Astrocyte (in vitro differentiated cells and primary cell): ENCODE data around the gene CMTM8. TPM values are rescaled to one million over a fixed set of nuclear protein-coding genes. Genes with fewer than 3 reads are reported as not detected.

ENCODE experiments used
- DNase-seq: peaks from one replicate; pipeline ENCODE4 v3.0.0-alpha.2; 2010; ENCODE audit warnings: low read depth
- FAIRE-seq: peaks from 2 replicates; lab custom pipeline; 2011; peaks lifted over from hg19 to GRCh38; lab: Jason Lieb, UNC
- H2AFZ ChIP-seq: 2 replicates; pipeline ENCODE4 v1.6.0; 2012; ENCODE audit warnings: low read depth, low read length, inconsistent platforms
- H3K27ac ChIP-seq: 2 replicates; pipeline ENCODE4 v1.5.1; 2011; ENCODE audit warnings: low read depth, low read length, inconsistent platforms
- H3K27me3 ChIP-seq: 2 replicates; pipeline ENCODE4 v1.6.0; 2011; ENCODE audit warnings: low read length, inconsistent platforms; ENCODE audit not compliant: insufficient read depth
- H3K36me3 ChIP-seq: 2 replicates; pipeline ENCODE4 v1.5.1; 2011; ENCODE audit warnings: low read length, inconsistent platforms; ENCODE audit not compliant: insufficient read depth
- H3K4me1 ChIP-seq: 2 replicates; pipeline ENCODE4 v1.5.1; 2011; ENCODE audit warnings: low read length, inconsistent platforms; ENCODE audit not compliant: insufficient read depth
- H3K4me2 ChIP-seq: 2 replicates; pipeline ENCODE4 v1.6.0; 2012; ENCODE audit warnings: low read length, inconsistent platforms
- H3K4me3 ChIP-seq: 2 replicates; pipeline ENCODE4 v1.5.1; 2011; ENCODE audit warnings: low read depth, mild to moderate bottlenecking, low read length, inconsistent platforms; ENCODE audit not compliant: insufficient read depth
- H3K79me2 ChIP-seq: 2 replicates; pipeline ENCODE4 v1.6.0; 2012; ENCODE audit warnings: mild to moderate bottlenecking, low read length, inconsistent platforms; ENCODE audit not compliant: insufficient read depth
- H3K9ac ChIP-seq: 2 replicates; pipeline ENCODE4 v1.6.0; 2012; ENCODE audit warnings: mild to moderate bottlenecking, low read length, inconsistent platforms
- H3K9me3 ChIP-seq: 2 replicates; pipeline ENCODE4 v1.5.1; 2012; ENCODE audit warnings: low read depth, mild to moderate bottlenecking, low read length, inconsistent platforms; ENCODE audit not compliant: insufficient read depth
- H4K20me1 ChIP-seq: 2 replicates; pipeline ENCODE4 v1.6.0; 2012; ENCODE audit warnings: low read length, inconsistent platforms; ENCODE audit not compliant: insufficient read depth
- H3K27ac Mint-ChIP-seq: one replicate; pipeline ENCODE4 v1.8.0; 2021; ENCODE audit warnings: mild to moderate bottlenecking, mixed read lengths; ENCODE audit not compliant: unreplicated experiment
- H3K27me3 Mint-ChIP-seq: one replicate; pipeline ENCODE4 v1.8.0; 2021; ENCODE audit warnings: low read depth, mixed read lengths; ENCODE audit not compliant: unreplicated experiment
- H3K36me3 Mint-ChIP-seq: one replicate; pipeline ENCODE4 v1.8.0; 2021; ENCODE audit warnings: low read depth, mixed read lengths; ENCODE audit not compliant: unreplicated experiment
- H3K4me1 Mint-ChIP-seq: one replicate; pipeline ENCODE4 v1.8.0; 2021; ENCODE audit warnings: low read depth, mixed read lengths; ENCODE audit not compliant: unreplicated experiment
- H3K4me3 Mint-ChIP-seq: one replicate; pipeline ENCODE4 v1.8.0; 2021; ENCODE audit warnings: mild to moderate bottlenecking, moderate library complexity, mixed read lengths; ENCODE audit not compliant: unreplicated experiment
- H3K9me3 Mint-ChIP-seq: one replicate; pipeline ENCODE4 v1.8.0; 2021; ENCODE audit warnings: mild to moderate bottlenecking, mixed read lengths; ENCODE audit not compliant: unreplicated experiment
- CTCF ChIP-seq: IDR thresholded peaks from 2 replicates; pipeline ENCODE4 v1.5.1; 2011; ENCODE audit warnings: low read depth, mild to moderate bottlenecking, inconsistent platforms, low read length, moderate library complexity; ENCODE audit not compliant: insufficient read depth
- EZH2 ChIP-seq: IDR thresholded peaks from 2 replicates; pipeline ENCODE4 v1.6.1; 2012; ENCODE audit warnings: mild to moderate bottlenecking, low read length, inconsistent platforms; ENCODE audit not compliant: insufficient read depth
- total RNA-seq: library from RNA; stranded (reverse); gene quantifications from 2 replicates; pipeline ENCODE4 v1.2.1, GENCODE V29; 2021

The CMTM8 gene
- total RNA-seq, 1 donor from 2014 or later, result 1.6 TPM

- peak; percentile 36 for DNase-seq
- Histone ChIP-seq H2AFZ (no peak overlapping the region), H3K27me3 (no peaks in the 10 kb centered on the region), H3K4me2 (no peak overlapping the region), H3K27ac (no peak overlapping the region), H3K4me1 (no peaks in the 10 kb centered on the region), H3K9me3 (no peaks in the 10 kb centered on the region), H4K20me1 (no peaks in the 10 kb centered on the region), H3K36me3 (no peaks in the 10 kb centered on the region), H3K79me2 (no peaks in the 10 kb centered on the region), H3K4me3 (no peak overlapping the region), H3K9ac (no peak overlapping the region)
- no peaks in the 10 kb centered on the region for H3K9me3 Mint-ChIP-seq
- H3K27me3 Mint-ChIP-seq, result no peaks in the 10 kb centered on the region
- FAIRE-seq, result no peak
- no peak overlapping the region for H3K4me3 Mint-ChIP-seq
- H3K4me1 Mint-ChIP-seq, result peaks cover 7% of the 10 kb centered on the region
- H3K27ac Mint-ChIP-seq, result no peak overlapping the region
- H3K36me3 Mint-ChIP-seq, result no peaks in the 10 kb centered on the region
- no peak for TF ChIP-seq EZH2
- no peak for TF ChIP-seq CTCF
Observed at GRCh38 chr3:32354362-32354778, 115.9 kb downstream of the CMTM8 start.

- no peaks in the 10 kb centered on the region for H3K79me2 ChIP-seq
- H3K4me3 ChIP-seq, result no peak overlapping the region
- H3K9me3 Mint-ChIP-seq, result no peaks in the 10 kb centered on the region
- no peaks in the 10 kb centered on the region for H3K36me3 ChIP-seq
- no peak overlapping the region for H3K4me2 ChIP-seq
- no peaks in the 10 kb centered on the region for H3K36me3 Mint-ChIP-seq
- H3K4me1 ChIP-seq, result no peaks in the 10 kb centered on the region
- H3K9ac ChIP-seq, result no peak overlapping the region
- H3K27ac ChIP-seq, result no peak overlapping the region
- H3K4me3 Mint-ChIP-seq, result no peak overlapping the region
- H3K27me3 Mint-ChIP-seq, result no peaks in the 10 kb centered on the region
- no peak overlapping the region for H3K27ac Mint-ChIP-seq
- no peaks in the 10 kb centered on the region for H3K9me3 ChIP-seq
- FAIRE-seq (no peak), DNase-seq (no peak)
- no peaks in the 10 kb centered on the region for H4K20me1 ChIP-seq
- no peak overlapping the region for H2AFZ ChIP-seq
- H3K4me1 Mint-ChIP-seq, result peaks cover 7% of the 10 kb centered on the region
- TF ChIP-seq EZH2, result no peak
- no peak for TF ChIP-seq CTCF
- no peaks in the 10 kb centered on the region for H3K27me3 ChIP-seq
Observed at GRCh38 chr3:32355751-32356291, 117.3 kb downstream of the CMTM8 start.

- H3K27ac ChIP-seq, result no peak overlapping the region
- TF ChIP-seq EZH2 (no peak), CTCF (no peak)
- no peaks in the 10 kb centered on the region for H3K36me3 Mint-ChIP-seq
- no peaks in the 10 kb centered on the region for H3K4me1 Mint-ChIP-seq
- no peak for DNase-seq
- no peak overlapping the region for H2AFZ ChIP-seq
- H3K4me1 ChIP-seq, result no peaks in the 10 kb centered on the region
- H3K9ac ChIP-seq, result no peak overlapping the region
- H3K27ac Mint-ChIP-seq, result no peak overlapping the region
- H3K4me3 Mint-ChIP-seq, result no peak overlapping the region
- H3K27me3 ChIP-seq, result no peaks in the 10 kb centered on the region
- no peak for FAIRE-seq
- no peaks in the 10 kb centered on the region for H3K9me3 Mint-ChIP-seq
- H3K79me2 ChIP-seq, result no peaks in the 10 kb centered on the region
- H4K20me1 ChIP-seq, result no peaks in the 10 kb centered on the region
- no peak overlapping the region for H3K4me3 ChIP-seq
- no peaks in the 10 kb centered on the region for H3K36me3 ChIP-seq
- H3K9me3 ChIP-seq, result no peaks in the 10 kb centered on the region
- H3K4me2 ChIP-seq, result no peak overlapping the region
- H3K27me3 Mint-ChIP-seq, result peaks cover 5% of the 10 kb centered on the region
Observed at GRCh38 chr3:32359766-32360492, 121.4 kb downstream of the CMTM8 start.
